A549 (cell line): Measurements from ENCODE around the gene GPR142.

Source experiments
- CTCF ChIP-seq: fragments of >200 bp; sonication (Bioruptor Twin); formaldehyde crosslinking; IDR thresholded peaks from 3 replicates; pipeline ENCODE4 v1.5.1; 2016
- ELK1 ChIP-seq: fragments of 150-350 bp; IDR thresholded peaks from 2 replicates; pipeline ENCODE4 v1.6.1; 2014; ENCODE audit warnings: low read depth, mild to moderate bottlenecking, low read length
- ESRRA ChIP-seq: fragments of 150-350 bp; IDR thresholded peaks from 2 replicates; pipeline ENCODE4 v1.6.1; 2014; ENCODE audit warnings: mild to moderate bottlenecking, low read length, borderline replicate concordance
- MYC ChIP-seq: IDR thresholded peaks from 2 replicates; pipeline ENCODE4 v1.6.1; 2012; ENCODE audit warnings: mild to moderate bottlenecking, inconsistent platforms, low read length, improper control_type of control experiment, borderline replicate concordance
- POLR2A ChIP-seq: IDR thresholded peaks from 2 replicates; pipeline ENCODE4 v1.6.1; 2012; ENCODE audit warnings: mild to moderate bottlenecking, low read length
- RARB ChIP-seq: fragments of 250-450 bp; sonication (Bioruptor Pico); IDR thresholded peaks from 2 replicates; pipeline ENCODE4 v1.8.0; 2021; ENCODE audit warnings: mild to moderate bottlenecking, moderate library complexity
- RNF2 ChIP-seq: fragments of 200-600 bp; sonication (generic); IDR thresholded peaks from 2 replicates; pipeline ENCODE4 v1.6.1; 2016; ENCODE audit warnings: low read depth, mild to moderate bottlenecking, antibody characterized with exemption, moderate library complexity, borderline replicate concordance
- ZC3H11A ChIP-seq: fragments of 450-650 bp; IDR thresholded peaks from 2 replicates; pipeline ENCODE4 v1.6.1; 2014; ENCODE audit warnings: antibody characterized with exemption, mild to moderate bottlenecking

GRCh38 chr17:74404218-74404617 lies 36.9 kb downstream of the GPR142 start:
- TF ChIP-seq CTCF (no peak), POLR2A (no peak), ESRRA (no peak), RARB (CRISPR knock-in tag) (no peak), ELK1 (no peak), ZC3H11A (no peak), RNF2 (no peak), MYC (no peak)
